Dedifferentiated amniotic fluid mesenchymal stem cell (primary cell): Measurements from ENCODE around the gene MN1.

Experiments used
- DNase-seq: peaks from one replicate; pipeline ENCODE4 v3.0.0-alpha.2; 2016; ENCODE audit errors: extremely low spot score

MN1 gene

DNA sequence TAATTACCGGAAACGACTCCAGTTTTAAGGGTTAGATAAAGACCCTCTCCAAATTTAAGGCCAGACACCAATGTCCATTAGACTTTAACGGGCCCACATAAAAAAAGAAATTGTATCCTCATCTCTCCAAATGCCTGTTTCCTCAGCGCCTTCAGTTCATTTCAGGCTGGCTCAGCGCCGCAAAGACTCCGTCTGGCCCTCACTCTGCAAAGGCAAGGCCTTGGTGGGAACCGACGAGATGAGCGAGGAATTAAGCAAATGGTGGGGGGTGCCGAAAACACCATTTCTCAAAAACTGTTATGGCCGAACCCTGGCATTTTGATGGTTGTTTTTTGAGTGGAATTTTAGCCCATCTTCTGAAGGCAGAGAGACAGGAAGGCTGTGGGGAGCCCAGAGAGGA is 15.7 kb downstream of the MN1 start:
- DNase-seq: no peak

DNA sequence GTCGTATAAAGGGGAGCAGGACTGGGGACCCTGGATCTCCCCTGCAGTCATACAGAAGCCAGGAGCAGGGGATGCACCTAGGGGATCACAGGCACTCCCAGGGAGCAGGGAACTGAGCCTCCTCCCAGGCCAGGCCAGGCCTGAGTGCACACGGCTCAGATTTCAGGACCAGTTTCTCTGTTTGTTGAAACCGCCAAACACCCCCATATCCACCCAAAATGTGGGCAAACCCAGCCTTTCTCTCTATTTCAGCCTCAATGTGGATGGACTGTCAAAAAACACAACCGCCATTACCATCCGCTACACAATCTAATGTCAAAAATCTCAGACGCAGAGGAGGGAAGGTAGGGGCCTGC is 17.5 kb downstream of the MN1 start:
- DNase-seq: no peak

DNA sequence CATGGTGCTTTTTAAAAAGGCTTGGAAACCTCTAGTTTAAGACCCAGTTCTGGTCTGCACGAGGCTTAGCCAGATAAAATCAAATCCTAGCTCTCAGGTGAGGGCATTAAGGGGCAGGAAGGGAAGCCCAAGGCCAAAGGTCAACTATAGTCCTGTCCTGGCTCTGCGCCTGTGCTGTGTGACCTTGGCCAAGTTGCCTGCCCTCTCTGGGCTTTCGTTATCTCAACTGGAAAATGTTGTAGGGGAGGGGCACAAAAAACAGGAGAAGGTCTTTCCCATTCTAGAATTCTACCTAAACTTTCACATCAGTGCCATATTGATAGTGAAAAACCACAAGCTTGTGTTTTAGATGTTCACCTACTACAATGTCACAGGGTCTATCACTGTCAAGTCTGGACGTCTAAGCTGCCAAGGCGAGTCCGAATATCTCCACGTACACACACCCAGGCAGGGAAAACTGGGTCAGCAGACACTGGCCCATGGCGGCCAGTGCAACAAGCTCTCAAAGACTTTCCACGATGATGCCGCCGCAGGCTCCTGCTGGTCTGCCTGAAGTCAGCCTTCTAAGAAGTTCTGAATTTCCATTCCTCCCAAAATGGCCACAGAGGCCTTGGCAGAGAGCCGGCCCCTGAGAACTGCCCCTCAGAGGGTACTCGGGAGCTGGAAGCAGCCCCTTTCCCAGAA is 18.0 kb downstream of the MN1 start:
- DNase-seq: no peak

DNA sequence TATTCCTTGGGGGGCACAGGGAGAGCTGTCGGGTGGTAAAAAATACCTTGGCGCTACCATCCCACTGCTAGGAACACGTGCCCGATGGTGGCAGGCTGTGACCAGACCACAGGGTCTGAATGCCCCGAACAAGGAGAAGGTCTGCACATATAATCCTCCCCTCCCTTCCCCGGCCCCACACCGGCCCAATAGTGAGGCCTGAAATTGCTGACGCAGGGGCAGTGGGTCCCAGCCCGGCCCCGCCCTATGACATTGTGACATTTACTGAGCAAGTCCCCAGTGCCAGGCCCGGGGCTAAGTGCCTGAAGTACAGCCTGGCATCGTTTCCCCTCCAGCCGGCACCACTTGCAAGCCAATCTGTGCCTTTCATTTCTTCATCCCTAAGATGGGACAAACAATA is 19.5 kb downstream of the MN1 start:
- no peak for DNase-seq

DNA sequence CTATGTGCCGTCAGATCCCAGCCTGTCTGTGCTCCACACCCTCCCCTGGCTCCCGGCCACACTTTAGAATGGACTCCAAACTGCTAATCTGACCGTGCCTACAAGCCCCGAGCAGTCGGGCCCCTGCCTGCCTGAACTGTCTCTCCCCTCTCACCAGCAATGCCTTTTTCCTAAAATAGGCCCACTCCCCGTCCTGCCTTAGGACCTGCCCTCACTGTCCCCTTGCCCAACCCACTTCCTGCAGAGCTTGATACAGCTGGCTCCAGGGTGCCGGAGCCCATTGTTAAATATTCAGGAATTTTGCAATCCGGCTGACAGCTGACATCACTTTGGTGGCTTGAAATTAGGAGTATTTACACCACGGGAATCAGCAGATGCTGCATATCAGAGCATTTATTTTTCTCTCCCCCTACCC is 21.4 kb downstream of the MN1 start:
- no peak for DNase-seq

DNA sequence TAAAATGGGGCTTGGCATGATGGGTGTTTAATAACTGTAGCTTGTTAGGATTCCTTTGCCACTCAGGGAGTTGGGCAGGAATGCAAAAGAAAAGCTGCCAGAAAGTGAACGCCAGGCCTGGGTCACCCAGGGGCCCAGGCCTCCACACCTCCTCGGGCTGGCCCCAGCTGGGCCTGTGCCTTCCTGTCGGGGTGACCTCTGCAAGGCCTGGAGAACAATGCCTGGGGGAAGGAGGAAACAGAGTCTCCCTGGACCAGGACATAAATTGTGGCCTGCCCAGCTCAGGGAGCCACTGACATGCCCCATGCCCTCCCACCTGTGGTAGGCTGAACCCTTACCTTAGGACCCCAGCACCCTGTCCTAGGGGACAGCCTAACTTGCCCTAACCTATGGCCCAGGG is 21.9 kb downstream of the MN1 start:
- no peak for DNase-seq

DNA sequence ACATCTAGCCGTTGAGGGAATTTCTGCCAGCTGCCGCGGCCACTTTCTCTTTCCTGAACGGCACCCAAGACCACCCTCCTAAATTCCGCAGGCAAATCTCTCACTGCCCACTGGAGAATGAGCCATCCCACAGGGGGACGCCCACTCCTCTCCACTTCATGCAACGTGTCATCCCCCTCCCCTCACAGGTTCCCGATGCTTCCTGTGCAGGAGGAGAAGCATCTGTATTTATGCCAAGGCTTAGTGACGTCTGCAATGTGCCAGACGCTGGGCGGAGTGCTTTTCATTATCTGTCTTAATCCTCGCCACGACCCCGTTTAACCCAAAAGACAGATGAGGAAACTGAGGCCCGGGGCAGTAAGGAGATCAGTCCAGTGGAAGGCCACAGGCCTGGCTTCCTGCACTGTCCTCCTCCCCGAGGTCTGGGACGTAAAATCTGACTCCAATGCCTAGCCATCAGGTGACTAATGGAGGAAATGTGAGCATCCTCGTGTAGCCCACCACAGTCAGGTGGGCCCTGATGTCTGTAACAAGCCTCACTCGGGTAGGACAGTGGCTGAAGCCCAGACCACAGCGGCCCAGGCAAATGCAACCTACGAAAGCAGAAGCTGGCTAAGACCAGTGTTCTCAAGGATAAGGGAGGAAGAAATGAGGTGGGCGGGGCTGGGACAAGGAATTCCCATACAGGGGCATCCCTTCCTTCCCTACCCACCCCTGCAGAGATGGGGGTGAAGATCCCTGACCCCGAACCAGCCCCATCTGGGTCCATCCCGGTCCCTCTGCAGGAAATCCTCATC is 23.1 kb downstream of the MN1 start:
- no peak for DNase-seq

DNA sequence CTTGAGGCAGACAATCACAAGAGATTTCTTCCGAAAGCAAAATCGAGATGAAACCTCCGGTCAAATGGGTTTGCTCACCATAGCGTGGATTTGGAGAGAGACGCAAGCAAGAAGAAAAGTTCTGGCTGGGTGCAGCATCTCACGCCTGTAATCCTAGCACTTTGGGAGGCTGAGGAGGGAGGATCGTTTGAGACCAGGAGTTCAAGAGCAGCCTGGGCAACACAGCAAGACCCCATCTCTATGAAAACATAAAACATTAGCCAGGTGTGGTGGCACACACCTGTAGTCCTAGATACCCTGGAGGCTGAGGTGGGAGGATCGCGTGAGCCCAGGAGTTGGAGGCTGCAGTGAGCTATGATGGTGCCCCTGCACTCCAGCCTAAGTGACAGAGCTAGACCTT is 24.4 kb downstream of the MN1 start:
- DNase-seq: no peak

DNA sequence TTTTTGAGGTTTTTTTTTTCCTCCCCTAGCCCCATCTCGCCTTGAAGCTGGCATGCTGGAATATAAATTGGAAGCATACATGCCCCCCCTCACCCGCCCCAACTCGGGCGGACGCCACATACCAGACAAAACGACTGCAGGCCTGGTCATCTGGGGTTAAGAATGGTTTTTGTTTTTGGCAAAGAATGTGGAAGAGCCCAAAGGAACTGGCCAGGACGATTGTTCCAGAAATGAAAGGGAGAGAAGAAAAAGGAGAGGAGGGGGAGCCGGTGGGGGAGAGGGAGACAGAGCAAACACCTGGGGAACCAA is 25.0 kb downstream of the MN1 start:
- DNase-seq: no peak

DNA sequence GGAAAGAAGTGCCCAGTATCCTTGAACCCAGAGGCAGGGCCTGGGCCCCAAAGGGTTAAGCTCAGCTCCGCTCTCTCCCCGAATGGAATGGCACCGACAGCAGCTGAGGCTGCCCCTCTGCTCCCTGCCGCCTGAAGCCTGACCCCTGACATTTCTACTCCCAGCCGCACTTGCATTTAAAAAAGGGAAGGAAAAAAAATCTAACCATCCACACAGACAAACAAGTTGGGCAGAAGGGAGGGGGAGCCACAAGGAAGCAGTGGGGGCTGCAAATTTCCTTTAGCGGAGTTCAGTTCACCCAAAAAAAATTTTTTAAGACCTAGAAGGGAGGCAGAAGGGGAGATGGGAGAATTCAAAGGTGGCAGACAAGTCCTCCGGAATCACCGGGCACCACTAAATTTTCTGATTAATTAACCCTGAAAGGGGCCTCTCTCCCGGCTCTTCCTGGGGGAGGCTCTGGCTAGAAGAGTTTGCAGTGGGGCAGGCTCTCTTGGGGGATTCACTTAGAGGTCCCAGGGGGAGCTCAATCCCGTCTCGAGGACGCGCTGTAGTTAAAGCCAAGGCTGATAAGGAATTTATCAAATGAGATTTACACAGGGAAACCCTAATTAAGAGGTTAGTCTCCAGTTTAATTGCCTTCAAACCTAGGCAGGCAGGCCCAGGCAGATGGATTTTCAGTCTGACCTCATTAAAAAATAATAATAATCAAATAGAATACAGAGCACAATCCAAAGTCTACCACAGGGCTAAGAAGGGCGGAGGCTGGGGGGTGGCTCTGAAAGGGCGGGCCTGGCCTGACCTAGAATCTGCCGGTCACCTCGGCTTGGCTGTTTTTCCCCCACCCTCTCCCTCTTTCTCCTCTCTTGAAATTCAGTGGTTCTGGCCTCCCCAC is 25.6 kb downstream of the MN1 start:
- DNase-seq: no peak

DNA sequence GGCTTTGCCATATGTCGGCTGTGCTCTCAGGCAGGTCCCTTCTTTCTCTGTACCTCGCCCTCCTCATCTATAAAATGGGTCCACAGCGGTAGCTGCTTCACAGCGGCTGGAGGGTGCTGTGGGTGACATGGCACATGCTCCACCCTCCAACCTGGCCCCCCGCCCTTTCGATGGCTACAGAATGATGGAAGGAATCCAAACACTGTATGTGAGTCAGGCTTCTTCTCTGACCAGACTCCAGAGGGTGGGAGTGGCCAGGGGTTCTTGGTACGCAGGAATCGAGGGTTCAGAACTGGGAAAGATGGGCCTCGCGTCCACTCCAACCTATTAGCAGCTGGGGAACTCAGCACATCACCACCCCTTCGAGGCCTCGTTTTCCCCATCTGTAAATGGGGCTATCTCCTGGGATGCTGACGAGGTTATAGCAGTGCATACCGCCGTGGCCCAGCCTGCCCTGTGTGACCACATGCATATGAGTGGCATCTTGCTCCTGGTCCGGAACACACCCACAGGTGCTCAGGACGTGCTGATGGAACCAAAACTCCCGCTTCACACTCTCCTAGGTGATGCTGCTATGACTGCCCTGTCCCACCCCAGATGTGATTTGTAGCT is 26.4 kb downstream of the MN1 start:
- DNase-seq: no peak

DNA sequence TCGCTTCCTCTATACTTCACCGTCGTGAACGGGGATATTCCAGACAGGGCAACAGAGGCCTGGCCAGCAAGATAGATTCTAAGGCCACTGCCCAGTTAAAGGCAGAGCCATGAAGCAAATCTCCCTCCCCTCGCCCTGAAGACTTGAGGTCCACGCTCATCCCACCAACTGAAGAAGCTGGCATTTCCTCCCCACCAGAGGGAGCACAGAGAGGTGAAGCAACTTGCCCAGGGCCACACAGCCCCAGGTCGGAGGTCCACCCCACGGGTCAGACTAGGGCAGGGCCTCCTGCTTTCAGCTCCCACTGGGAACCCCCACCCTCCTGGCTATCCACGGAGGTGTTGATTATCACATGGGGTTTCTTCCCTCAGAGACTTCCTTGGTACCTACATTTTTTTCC is 27.4 kb downstream of the MN1 start:
- DNase-seq: no peak

DNA sequence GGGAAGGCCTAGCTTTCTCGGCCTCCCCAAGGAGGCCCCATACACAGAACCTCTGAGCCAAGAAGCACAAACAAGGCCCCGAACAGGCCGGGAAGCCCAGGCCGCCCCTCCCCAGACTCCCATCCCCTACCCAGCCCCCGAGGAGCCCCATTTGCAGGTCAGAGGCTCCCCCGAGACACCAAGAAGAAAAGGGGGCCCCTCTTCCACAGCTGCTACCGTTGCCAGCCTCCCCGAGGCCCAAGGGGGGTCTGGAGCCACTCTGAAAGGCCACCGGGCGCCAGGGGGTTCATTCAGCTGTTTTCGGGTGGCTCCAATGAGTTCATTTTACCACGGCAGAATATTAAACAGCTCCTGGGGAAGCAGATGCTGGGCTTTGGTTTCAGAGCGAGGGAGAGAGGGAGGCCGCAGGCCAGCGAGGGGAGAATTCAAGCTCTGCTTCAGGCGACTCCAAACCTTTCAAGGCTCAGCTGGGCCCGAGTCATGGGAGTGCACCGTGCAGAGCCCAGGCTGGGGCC is 28.5 kb downstream of the MN1 start:
- no peak for DNase-seq

DNA sequence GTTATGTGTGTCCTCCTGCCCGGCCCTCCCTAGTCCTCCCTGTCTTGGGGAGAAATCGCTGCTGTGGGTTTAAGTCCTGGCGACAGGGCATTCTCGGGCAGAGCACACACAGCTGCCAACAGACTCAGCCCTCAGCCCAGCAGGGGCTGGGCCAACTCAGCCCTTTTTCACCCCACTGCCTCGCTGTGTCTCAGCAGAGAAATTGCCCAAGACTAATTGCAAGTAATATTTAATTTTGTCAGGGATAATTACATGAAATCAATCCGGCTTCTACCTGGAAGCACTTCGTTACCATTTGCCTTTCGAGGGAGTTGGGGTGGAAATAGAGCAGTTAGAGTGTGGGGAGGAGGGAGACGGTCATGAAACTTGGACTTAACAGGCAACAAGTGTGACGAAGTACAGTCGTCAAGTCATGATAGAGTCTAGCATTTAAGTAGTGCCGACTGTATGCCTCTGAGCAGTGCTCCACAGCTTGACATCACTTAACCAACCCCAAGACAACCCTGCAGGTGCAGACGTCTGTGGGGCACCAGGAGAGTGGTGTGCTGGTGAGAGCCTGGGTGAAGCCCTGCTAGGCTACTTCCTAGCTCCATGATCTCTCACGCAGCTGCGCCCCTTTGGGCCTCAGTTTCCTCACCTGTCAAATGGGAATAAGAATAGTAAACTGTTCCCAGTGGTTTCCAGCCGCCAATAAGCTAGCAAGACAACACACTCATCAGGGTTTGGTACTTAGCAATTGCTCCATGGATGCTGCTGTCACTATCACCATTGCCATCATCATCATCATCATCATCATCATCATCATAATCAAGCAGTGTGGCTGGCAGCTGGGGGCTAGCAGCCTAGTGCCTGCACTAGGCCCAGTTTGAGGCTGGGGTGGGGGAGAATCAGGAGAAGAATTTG is 29.2 kb downstream of the MN1 start:
- no peak for DNase-seq

DNA sequence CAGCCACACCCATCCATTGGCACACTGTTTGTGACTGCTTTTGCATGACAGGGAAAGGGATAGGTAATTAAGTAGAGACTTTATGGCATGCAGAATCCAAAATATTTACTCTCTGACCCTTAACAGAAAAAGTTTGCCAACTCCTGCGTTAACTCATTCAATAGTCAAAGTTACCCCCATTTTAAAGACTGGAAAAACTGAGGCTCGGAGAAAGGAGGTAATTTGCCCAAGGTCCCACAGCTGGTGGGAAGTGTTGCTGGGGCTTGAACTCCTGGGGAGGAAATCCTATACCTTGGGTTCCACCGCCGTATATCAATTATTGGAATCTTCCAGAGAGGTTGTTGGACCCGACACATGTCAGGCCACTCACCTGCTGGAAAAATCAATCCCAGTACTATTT is 29.9 kb downstream of the MN1 start:
- no peak for DNase-seq

DNA sequence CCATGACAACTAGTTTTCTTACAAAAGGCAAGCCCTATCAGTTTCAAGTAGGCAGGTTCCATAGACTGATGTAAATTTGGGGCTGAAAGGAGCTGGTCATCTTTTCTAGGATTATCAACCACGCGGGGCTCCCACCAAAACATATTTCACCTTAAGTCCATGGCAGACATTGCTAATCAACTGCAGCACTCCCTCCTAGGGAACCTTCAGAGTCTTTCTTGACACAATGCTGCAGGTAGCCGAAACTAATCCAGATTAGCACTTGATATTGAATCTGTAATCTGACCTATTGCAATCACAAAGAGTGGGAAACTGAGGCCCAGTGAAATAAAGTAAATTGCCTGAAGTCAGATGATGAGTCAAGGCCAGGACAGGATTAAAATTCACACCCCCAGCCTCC is 32.5 kb downstream of the MN1 start:
- no peak for DNase-seq

DNA sequence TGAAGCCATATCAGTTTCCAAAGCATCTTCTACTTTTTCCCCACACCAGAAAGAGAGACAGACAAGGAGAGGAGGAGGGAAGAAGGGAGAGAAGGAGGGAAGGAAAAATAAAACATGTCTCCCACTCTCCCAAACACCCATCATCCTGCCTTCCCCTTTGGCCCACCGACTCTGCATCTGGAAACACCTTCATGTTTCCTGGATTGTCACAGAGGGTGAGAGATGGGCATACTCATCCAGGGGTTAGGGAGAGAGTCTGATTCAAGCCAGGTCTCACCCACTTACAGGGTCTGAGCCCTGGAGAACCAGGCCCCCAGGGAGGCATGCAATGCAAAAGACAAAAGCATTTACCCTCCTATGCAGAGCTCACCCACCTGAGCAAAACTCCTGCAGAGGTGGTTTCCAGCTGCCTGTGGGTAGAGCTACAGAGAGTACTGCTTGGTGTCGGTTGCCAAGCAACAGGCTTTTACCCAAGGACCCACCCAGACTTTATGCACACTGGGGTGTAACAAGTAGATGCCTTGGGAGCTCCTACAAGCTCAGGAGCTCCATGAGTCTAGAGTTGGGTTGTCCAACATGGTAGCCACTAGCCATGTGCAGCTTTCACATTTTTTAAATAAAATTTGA is 33.4 kb downstream of the MN1 start:
- DNase-seq: no peak

DNA sequence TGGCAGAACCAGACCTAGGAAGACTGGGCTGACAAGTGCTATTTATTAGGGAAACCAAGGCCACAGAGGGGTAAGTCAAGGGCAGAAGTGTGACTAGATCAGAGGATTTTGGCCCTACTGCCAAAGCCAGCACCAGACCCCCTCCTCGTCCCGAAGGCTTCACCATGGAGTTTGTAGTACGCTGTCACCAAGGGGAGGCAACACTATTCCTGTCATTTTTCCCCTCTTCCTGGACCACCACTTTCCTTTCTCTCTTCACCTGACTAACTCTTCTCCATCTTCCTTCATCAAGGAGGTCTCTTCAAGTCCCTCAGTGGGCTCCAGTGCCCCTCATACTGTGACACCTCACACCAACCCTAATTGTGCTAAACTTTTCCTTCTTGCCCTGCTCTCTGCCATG is 34.9 kb downstream of the MN1 start:
- no peak for DNase-seq

DNA sequence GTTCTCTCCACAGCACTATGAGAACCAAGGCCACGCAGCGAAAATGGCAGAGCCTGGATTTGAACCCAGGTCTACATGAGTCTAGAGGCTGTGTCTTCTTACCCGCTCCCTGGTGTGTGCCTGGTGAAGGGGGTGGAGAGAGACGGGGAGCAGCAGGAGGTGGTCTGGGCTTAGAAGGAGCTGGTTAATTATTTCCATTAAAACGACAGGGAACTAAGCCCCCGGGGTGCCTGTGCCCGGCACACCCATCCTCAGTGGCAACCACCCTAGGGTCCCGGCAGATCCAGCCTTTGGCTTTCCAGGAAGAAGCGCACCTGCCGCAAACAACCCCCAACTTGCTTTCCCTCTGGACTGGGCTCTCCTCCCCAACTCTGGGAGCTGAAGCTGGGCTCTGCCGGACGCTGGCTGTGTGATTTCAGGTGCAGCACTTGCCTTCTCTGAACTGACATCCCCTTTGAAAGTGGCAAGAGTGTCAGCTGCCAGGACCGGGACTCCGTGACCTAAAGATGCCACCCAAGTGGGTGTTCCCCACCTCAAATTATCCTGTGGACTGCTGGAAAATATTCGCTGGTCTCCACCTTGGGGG is 35.8 kb downstream of the MN1 start:
- DNase-seq: no peak

DNA sequence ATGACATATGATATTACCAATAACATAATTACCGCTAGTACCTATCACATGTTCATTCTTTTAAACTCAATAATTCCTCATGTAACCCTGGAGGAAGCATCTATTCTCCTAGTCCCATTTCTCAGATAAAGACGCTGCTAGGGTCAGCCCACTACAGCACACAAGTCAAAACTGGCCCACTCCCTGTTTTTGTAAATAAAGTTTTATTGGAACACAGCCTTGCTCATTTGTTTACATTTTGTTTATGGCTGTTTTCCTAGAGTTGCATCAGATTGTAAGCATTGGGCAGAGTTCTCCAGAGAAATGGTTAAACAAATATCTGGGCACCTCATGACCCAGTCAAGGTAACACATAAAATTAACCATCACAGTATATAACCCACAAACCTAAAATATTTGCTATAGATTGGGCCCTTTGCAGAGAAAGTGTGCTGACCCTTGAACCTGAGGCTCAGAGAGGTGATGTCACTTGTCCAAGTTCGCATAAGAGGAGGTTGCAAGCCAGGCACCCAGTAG is 36.8 kb downstream of the MN1 start:
- no peak for DNase-seq
